ENCODE measurements around the gene GRIN1.
A peak's percentile ranks its signal among the peaks of the same experiment; 100 is the strongest.

GRCh38 chr9:137162505-137163364 lies 23.8 kb downstream of the GRIN1 start:
- TF ChIP-seq EZH2 (IDR thresholded peaks at IDR 0.05; ENCODE audit: insufficient read depth, low read length) (peak; percentile 95), CTCF (IDR thresholded peaks at IDR 0.05; ENCODE audit: insufficient read depth, low read depth, low read length) (no peak)

All from astrocyte (in vitro differentiated cells and primary cell).